ENCODE results near the gene BUB3. TPM values are rescaled to one million over a fixed set of nuclear protein-coding genes. Genes with fewer than 3 reads are reported as not detected.

Gene BUB3
- total RNA-seq, 1 experiment from 2014 or later, result 393 TPM

GRCh38 chr10:123144697-123145541 lies 9.3 kb upstream of the BUB3 start:
- no peaks in the 10 kb centered on the region for H3K9me2 ChIP-seq (replicated peaks; ENCODE audit: insufficient read depth, low read length)
- no peak overlapping the region for H2AFZ ChIP-seq (ENCODE audit: low read length)
- no peak overlapping the region for H3K4me3 ChIP-seq (ENCODE audit: low read length)
- no peaks in the 10 kb centered on the region for H3K9me3 ChIP-seq (ENCODE audit: low read length)
- no peaks in the 10 kb centered on the region for H3K4me1 ChIP-seq (ENCODE audit: low read length)
- H3K27me3 ChIP-seq (ENCODE audit: low read length), result no peaks in the 10 kb centered on the region
- DNase-seq, result no peak
- no peaks in the 10 kb centered on the region for H3K36me3 ChIP-seq (ENCODE audit: insufficient read depth, low read length)
- H3K4me2 ChIP-seq (ENCODE audit: low read depth, low read length, poor library complexity, severe bottlenecking), result no peak overlapping the region
- no peak overlapping the region for H3K9ac ChIP-seq (ENCODE audit: low read length)
- H4K20me1 ChIP-seq (ENCODE audit: insufficient read depth, low read depth, low read length), result no peaks in the 10 kb centered on the region
- H3K27ac ChIP-seq (ENCODE audit: low read length), result no peak overlapping the region
- H3K79me2 ChIP-seq (ENCODE audit: low read length), result no peaks in the 10 kb centered on the region

GRCh38 chr10:123145542-123146012 lies 8.6 kb upstream of the BUB3 start:
- Histone ChIP-seq H3K9ac (ENCODE audit: low read length) (no peak overlapping the region), H2AFZ (ENCODE audit: low read length) (no peak overlapping the region), H3K4me2 (ENCODE audit: low read depth, low read length, poor library complexity, severe bottlenecking) (no peak overlapping the region), H3K9me2 (replicated peaks; ENCODE audit: insufficient read depth, low read length) (no peaks in the 10 kb centered on the region), H4K20me1 (ENCODE audit: insufficient read depth, low read depth, low read length) (no peaks in the 10 kb centered on the region), H3K4me3 (ENCODE audit: low read length) (no peak overlapping the region), H3K9me3 (ENCODE audit: low read length) (no peaks in the 10 kb centered on the region), H3K4me1 (ENCODE audit: low read length) (no peaks in the 10 kb centered on the region), H3K27ac (ENCODE audit: low read length) (no peak overlapping the region), H3K36me3 (ENCODE audit: insufficient read depth, low read length) (no peaks in the 10 kb centered on the region), H3K79me2 (ENCODE audit: low read length) (no peaks in the 10 kb centered on the region), H3K27me3 (ENCODE audit: low read length) (no peaks in the 10 kb centered on the region)
- DNase-seq, result no peak

- DNase-seq, result no peak
- H3K36me3 ChIP-seq (ENCODE audit: insufficient read depth, low read length), result no peaks in the 10 kb centered on the region
- H3K79me2 ChIP-seq (ENCODE audit: low read length), result no peaks in the 10 kb centered on the region
- no peaks in the 10 kb centered on the region for H3K9me2 ChIP-seq (replicated peaks; ENCODE audit: insufficient read depth, low read length)
- H3K27ac ChIP-seq (ENCODE audit: low read length), result no peak overlapping the region
- H3K9me3 ChIP-seq (ENCODE audit: low read length), result no peaks in the 10 kb centered on the region
- no peak overlapping the region for H2AFZ ChIP-seq (ENCODE audit: low read length)
- peaks cover 3% of the 10 kb centered on the region for H3K4me1 ChIP-seq (ENCODE audit: low read length)
- H3K4me3 ChIP-seq (ENCODE audit: low read length), result no peak overlapping the region
- H3K4me2 ChIP-seq (ENCODE audit: low read depth, low read length, poor library complexity, severe bottlenecking), result no peak overlapping the region
- H3K27me3 ChIP-seq (ENCODE audit: low read length), result no peaks in the 10 kb centered on the region
- H4K20me1 ChIP-seq (ENCODE audit: insufficient read depth, low read depth, low read length), result no peaks in the 10 kb centered on the region
- H3K9ac ChIP-seq (ENCODE audit: low read length), result no peak overlapping the region
Measured at GRCh38 chr10:123146013-123146893, 7.9 kb upstream of the BUB3 start.

GRCh38 chr10:123146894-123147634 lies 7.1 kb upstream of the BUB3 start:
- peaks cover 9% of the 10 kb centered on the region for H3K4me1 ChIP-seq (ENCODE audit: low read length)
- H3K9me2 ChIP-seq (replicated peaks; ENCODE audit: insufficient read depth, low read length), result no peaks in the 10 kb centered on the region
- H3K9ac ChIP-seq (ENCODE audit: low read length), result no peak overlapping the region
- no peaks in the 10 kb centered on the region for H3K9me3 ChIP-seq (ENCODE audit: low read length)
- DNase-seq, result no peak
- H3K4me2 ChIP-seq (ENCODE audit: low read depth, low read length, poor library complexity, severe bottlenecking), result no peak overlapping the region
- no peaks in the 10 kb centered on the region for H3K79me2 ChIP-seq (ENCODE audit: low read length)
- no peak overlapping the region for H3K4me3 ChIP-seq (ENCODE audit: low read length)
- no peaks in the 10 kb centered on the region for H3K27me3 ChIP-seq (ENCODE audit: low read length)
- H2AFZ ChIP-seq (ENCODE audit: low read length), result no peak overlapping the region
- H3K27ac ChIP-seq (ENCODE audit: low read length), result no peak overlapping the region
- no peaks in the 10 kb centered on the region for H3K36me3 ChIP-seq (ENCODE audit: insufficient read depth, low read length)
- H4K20me1 ChIP-seq (ENCODE audit: insufficient read depth, low read depth, low read length), result no peaks in the 10 kb centered on the region

- H3K4me2 ChIP-seq (ENCODE audit: low read depth, low read length, poor library complexity, severe bottlenecking), result peak within 1 kb of the TSS; percentile 35
- no peak within 1 kb of the TSS for H2AFZ ChIP-seq (ENCODE audit: low read length)
- H3K27ac ChIP-seq (ENCODE audit: low read length), result no peak within 1 kb of the TSS
- H3K36me3 ChIP-seq (ENCODE audit: insufficient read depth, low read length), result no peaks in the 10 kb centered on the region
- H3K9me2 ChIP-seq (replicated peaks; ENCODE audit: insufficient read depth, low read length), result no peaks in the 10 kb centered on the region
- H3K9me3 ChIP-seq (ENCODE audit: low read length), result no peaks in the 10 kb centered on the region
- H4K20me1 ChIP-seq (ENCODE audit: insufficient read depth, low read depth, low read length), result no peaks in the 10 kb centered on the region
- H3K4me3 ChIP-seq (ENCODE audit: low read length), result peak within 1 kb of the TSS; percentile 34; the same call in 1 of the 2 replicates
- no peaks in the 10 kb centered on the region for H3K27me3 ChIP-seq (ENCODE audit: low read length)
- H3K79me2 ChIP-seq (ENCODE audit: low read length), result no peaks in the 10 kb centered on the region
- DNase-seq, result peak; percentile 49
- H3K4me1 ChIP-seq (ENCODE audit: low read length), result peaks cover 9% of the 10 kb centered on the region
- no peak within 1 kb of the TSS for H3K9ac ChIP-seq (ENCODE audit: low read length)
Measured at GRCh38 chr10:123147635-123148413, 6.4 kb upstream of the BUB3 start, which contains the start of gene HMX2. Gene HMX2 (plus strand): TSS chr10:123148136. CDS start chr10:123148379, 243 bp downstream.

- no peak overlapping the region for H2AFZ ChIP-seq (ENCODE audit: low read length)
- no peak for DNase-seq
- peaks cover 11% of the 10 kb centered on the region for H3K4me1 ChIP-seq (ENCODE audit: low read length)
- no peaks in the 10 kb centered on the region for H4K20me1 ChIP-seq (ENCODE audit: insufficient read depth, low read depth, low read length)
- H3K4me2 ChIP-seq (ENCODE audit: low read depth, low read length, poor library complexity, severe bottlenecking), result no peak overlapping the region
- no peak overlapping the region for H3K27ac ChIP-seq (ENCODE audit: low read length)
- no peaks in the 10 kb centered on the region for H3K27me3 ChIP-seq (ENCODE audit: low read length)
- H3K9me3 ChIP-seq (ENCODE audit: low read length), result no peaks in the 10 kb centered on the region
- no peaks in the 10 kb centered on the region for H3K9me2 ChIP-seq (replicated peaks; ENCODE audit: insufficient read depth, low read length)
- H3K4me3 ChIP-seq (ENCODE audit: low read length), result peak overlapping the region; percentile 34; the same call in 1 of the 2 replicates
- no peaks in the 10 kb centered on the region for H3K36me3 ChIP-seq (ENCODE audit: insufficient read depth, low read length)
- no peaks in the 10 kb centered on the region for H3K79me2 ChIP-seq (ENCODE audit: low read length)
- H3K9ac ChIP-seq (ENCODE audit: low read length), result no peak overlapping the region
Measured at GRCh38 chr10:123148414-123149161, 5.6 kb upstream of the BUB3 start.

GRCh38 chr10:123149162-123149567 lies 5.0 kb upstream of the BUB3 start:
- H3K9me2 ChIP-seq (replicated peaks; ENCODE audit: insufficient read depth, low read length), result no peaks in the 10 kb centered on the region
- no peaks in the 10 kb centered on the region for H3K36me3 ChIP-seq (ENCODE audit: insufficient read depth, low read length)
- H3K27ac ChIP-seq (ENCODE audit: low read length), result no peak overlapping the region
- no peaks in the 10 kb centered on the region for H4K20me1 ChIP-seq (ENCODE audit: insufficient read depth, low read depth, low read length)
- H3K27me3 ChIP-seq (ENCODE audit: low read length), result no peaks in the 10 kb centered on the region
- no peaks in the 10 kb centered on the region for H3K79me2 ChIP-seq (ENCODE audit: low read length)
- no peak for DNase-seq
- H2AFZ ChIP-seq (ENCODE audit: low read length), result no peak overlapping the region
- H3K9me3 ChIP-seq (ENCODE audit: low read length), result no peaks in the 10 kb centered on the region
- no peak overlapping the region for H3K4me2 ChIP-seq (ENCODE audit: low read depth, low read length, poor library complexity, severe bottlenecking)
- H3K9ac ChIP-seq (ENCODE audit: low read length), result no peak overlapping the region
- H3K4me3 ChIP-seq (ENCODE audit: low read length), result no peak overlapping the region
- peaks cover 13% of the 10 kb centered on the region for H3K4me1 ChIP-seq (ENCODE audit: low read length)

All from Karpas-422 (cell line).